Stimulated activated CD4-positive, alpha-beta T cell treated with anti-CD3 and anti-CD28 coated beads, Interleukin-15, amount 100 ng/mL, for 1 hour (primary cell): Measurements from ENCODE around the gene SEPTIN10.
"Not testable (repeated sequence)": the region's sequence is repeated elsewhere in the genome, so short reads cannot be mapped to it uniquely, and the experiment has no call there.

ENCODE experiments used
- DNase-seq, 2 donors: peaks; one replicate each; pipeline ENCODE4 v3.0.0-alpha.2; 2020; ENCODE audit warnings: low read depth in 1 of 2, low spot score in 1 of 2

SEPTIN10 gene

DNA sequence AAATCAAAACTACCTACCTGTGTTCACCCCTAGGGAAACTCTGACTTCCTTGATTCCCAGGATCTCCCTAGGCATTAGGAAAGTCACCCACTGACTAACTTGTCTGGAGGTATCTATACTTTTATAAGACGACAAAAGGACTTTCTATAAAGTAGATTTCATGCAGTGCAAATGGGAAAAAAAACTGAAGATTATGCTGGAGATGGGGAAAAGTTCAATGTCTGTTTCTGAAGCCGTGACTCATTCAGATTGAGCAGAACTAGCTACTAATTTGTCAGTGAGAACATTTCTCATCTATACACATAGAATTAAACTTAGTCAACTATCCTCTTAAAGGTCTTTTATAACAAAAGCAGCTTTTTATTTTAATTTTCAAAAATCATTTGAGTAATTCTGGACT lies 6.0 kb downstream of the SEPTIN10 start:
- DNase-seq: no peak

DNA sequence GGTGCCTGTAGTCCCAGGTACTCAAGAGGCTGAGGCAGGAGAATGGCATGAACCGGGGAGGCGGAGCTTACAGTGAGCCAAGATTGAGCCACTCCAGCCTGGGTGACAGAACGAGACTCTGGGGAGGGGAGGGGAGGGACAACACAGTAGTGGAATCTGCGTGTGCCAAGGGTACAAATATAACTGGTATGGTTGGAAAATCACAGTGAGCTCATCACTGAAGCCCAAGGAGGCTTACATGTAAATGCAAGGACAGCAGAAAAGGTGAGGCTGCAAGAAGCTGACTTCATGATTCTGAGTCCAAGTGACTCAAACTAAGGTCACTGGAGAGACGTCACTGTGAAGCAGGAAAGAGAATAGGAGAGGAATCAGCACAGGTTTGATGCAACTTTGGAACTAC lies 9.2 kb downstream of the SEPTIN10 start:
- no peak for DNase-seq

DNA sequence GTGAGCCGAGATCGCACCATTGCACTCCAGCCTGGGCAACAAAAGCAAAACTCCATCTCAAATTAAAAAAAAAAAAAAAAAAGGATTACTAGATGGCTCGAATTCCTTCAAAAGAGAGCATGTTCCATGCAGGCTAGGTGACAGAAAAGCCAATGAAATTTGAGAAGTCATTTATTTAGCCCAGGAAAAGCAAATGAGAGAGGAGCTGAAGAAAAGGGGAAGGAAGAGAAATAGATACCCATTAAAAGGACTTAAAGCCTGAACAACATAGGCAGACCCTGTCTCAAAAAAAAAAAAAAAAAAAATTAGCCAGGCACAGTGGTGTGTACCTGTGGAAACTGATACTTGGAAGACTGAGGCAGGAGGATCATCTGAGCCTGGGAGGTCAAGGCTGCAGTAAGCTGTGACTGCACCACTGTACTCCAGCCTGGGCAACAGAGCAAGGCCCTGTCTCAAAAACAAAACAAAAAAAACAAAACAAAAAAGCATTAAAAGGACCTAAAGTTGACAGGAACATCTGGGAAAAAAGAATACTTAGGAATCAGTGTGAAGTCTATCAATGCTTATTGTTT lies 11.1 kb downstream of the SEPTIN10 start:
- DNase-seq: no peak

DNA sequence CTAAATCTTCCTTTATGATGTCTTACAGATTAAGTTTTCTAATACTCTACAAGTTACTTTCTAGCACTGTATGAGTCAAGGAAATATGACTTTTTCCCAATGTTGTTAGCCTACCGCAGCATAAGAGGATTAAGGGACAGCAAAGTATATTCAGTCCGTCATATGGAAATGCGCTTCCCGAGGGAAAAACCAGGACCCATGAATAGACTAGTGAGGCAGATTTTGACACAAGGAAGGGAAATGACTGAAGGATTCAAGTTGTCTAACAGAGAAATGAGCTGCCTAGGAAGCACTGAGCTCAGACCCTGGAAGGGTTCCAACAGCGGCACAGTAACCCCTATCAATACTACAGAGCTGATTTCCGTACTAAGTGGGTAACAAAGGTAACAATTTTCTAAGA lies 12.0 kb downstream of the SEPTIN10 start:
- no peak for DNase-seq

DNA sequence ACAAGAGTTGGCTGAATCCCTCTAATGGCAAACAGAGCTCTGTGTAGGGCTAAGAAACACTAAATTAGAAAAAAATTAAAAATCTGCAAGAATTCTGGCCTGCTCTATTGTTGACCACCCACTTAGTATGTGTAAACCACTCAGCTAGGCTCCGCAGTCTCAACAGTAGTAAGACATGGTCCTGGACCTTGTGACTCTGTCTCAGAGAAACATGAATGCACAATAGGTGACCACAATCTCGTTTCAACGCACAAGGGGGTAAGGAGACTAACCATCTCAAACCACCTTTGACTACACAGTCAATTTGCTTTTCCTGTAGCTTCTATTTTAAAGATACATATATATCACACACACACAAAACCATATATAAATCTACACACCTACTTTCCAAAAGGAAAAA lies 16.5 kb downstream of the SEPTIN10 start:
- DNase-seq: no peak

DNA sequence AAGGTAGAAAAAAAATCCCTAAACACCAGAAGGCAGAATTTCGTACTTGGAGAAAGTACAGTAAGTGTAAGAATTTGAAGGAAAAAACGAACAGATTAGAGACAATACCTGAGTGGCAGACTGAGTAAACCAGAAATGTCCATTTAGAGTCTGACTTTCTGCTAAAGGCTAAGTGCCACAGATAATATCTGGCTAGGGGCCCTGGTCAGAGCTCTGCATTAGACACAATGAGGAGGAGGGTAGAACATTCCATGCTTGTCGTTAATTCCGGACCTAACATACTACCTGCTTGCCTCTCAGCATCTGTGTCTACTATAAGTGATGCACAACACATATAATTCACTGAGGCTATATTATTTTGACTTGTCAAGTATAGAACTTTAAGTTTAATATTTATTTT lies 18.1 kb downstream of the SEPTIN10 start:
- DNase-seq: no peak

DNA sequence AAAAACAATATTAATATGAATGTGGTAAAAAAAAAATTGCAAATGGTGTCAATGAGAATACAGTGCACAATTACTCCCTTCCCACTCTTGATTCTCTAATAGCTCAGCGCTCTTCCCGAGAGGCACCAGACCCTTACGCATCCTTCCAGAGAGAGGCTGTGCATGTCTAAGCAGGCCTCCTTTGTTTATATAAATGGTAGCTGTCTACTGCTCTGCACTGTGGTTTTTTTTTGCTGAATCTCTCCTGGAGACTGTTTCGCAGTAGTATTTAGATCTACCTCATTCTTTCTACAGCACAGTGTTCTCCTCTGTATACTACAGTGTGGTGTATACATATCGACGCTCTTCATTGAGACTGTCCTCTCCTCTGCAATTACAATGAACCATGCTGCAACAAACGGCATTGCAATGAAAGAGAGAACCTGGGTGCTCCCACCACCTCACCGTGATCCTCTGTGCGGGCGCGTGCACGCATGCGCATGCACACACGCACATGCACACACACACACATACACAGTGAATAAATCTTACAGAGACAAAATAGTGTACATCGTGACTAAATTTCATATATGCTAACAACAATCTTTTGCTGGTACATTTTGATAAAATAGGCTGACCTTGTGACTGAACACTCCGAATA lies 19.4 kb downstream of the SEPTIN10 start:
- DNase-seq: no peak

DNA sequence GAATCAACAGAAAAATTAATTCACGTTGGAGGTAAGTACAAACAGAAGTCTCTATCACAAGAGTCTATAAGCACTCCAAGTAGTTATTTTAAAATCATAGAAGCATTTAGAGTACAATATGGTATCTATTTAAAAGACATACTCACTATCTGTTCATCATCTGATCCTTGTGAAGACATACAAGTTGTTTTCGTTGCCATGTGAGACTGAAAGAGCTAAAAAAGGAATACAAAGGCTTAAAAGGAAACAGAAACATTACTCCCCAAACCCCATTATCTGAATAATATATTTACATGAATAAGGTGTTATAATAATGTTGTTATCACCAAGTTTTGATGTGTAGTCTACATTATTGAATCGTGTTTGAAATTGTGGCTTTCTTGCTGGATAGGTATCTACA lies 20.9 kb downstream of the SEPTIN10 start:
- no peak for DNase-seq

DNA sequence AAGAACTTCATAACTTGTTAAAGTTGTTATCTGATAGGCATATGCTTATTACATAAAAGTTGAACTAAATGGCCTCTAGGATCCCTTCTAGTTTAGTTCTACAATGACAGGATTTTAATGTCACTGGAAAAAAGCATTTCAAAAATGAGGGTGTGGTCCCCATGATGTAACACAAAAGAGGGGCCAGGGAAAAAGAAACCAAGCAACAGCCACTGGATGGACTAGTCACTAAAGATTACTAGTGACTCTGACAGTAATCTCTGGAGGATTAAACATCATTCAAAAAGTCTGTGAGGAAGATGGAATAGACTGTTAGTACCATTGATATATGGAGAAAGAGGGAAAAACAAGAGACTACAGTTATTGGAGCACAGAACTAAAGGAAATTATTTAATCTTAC lies 22.6 kb downstream of the SEPTIN10 start:
- no peak for DNase-seq

DNA sequence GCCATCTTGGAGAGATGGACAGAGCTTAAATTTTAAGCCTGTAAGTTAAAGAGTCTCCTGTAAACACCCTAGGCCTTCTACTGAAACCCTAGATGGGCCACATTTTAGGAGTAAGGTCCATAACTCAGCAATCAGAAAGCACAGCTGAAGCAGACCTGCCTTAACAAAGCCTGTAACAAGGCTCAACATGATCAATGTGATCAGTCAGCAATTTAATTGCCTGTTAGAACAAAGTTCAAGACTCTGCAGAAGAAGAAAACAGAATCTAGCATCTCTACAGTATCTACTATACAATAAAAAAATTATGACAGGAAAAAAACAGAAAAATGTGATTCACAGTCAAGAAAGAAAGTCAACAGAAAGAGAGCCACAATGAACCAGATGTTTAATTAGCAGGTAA lies 27.1 kb downstream of the SEPTIN10 start:
- no peak for DNase-seq

DNA sequence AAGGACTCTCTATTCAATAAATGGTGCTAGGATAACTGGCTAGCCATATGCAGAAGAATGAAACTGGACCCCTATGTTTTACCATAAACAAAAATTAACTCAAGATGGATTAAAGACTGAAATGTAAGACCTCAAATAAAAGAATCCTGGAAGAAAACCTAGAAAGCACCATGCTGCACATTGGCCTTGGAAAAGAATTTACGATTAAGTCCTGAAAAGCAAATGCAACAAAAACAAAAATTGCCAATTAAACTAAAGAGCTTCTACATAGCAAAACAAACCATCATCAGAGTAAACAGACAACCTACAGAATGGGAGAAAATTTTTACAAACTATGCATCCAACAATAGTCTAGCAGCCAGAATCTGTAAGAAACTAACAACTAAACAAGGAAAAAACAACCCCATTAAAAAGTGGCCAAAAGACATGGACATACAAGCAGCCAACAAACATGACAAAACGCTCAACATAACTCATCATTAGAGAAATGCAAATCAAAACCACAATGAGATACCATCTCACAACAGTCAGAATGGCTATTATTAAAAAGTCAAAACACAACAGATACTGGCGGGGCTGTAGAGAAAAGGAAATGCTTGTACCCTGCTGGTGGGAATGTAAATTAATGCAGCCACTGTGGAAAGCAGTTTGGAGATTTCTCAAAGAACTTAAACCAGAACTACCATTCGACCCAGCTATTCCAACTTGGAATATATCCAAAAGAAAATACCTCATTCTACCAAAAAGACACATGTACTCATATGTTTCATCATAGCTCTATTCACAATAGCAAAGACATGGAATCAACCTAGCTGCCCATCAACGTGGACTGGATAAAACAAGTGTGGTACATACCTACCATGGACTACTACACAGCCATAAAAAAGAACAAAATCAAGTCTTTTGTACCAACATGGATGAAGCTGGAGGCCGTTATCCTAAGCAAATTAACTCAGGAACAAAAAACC lies 30.6 kb downstream of the SEPTIN10 start:
- DNase-seq: no peak

DNA sequence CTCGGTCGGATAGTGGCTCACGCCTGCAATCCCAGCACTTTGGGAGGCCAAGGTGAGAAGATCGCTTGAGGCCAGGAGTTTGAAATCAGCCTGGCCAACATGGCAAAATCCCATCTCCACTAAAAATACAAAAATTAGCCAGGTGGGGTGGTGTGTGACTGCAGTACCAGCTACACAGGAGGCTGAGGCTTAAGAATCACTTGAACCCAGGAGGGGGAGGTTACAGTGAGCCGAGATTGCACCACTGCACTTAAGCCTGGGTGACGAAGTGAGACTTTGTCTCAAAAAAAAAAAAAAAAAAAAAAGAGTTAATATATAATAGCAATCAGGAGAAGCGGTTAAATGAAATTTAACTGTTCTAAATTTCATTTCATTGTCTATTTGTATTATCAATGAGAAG lies 36.1 kb downstream of the SEPTIN10 start:
- DNase-seq: not testable (repeated sequence)

DNA sequence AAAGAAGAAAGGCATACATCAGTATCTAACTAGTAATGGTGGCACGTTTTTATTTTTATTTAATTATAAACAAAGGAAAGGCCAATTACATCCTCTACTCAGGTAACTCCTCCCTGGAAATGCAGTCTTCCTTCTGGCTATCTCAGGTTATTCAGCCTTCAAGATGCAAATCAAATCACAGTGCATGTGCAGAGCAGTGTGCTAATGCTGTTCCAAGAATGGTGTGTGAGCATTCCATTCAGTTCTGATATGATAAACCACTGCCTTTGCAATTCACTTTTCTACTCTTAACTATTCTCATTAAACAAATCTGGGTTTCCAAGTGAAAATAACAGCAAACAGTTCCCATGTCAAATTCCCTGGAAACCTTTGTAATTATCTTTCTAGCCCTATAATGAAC lies 38.4 kb downstream of the SEPTIN10 start:
- no peak for DNase-seq

DNA sequence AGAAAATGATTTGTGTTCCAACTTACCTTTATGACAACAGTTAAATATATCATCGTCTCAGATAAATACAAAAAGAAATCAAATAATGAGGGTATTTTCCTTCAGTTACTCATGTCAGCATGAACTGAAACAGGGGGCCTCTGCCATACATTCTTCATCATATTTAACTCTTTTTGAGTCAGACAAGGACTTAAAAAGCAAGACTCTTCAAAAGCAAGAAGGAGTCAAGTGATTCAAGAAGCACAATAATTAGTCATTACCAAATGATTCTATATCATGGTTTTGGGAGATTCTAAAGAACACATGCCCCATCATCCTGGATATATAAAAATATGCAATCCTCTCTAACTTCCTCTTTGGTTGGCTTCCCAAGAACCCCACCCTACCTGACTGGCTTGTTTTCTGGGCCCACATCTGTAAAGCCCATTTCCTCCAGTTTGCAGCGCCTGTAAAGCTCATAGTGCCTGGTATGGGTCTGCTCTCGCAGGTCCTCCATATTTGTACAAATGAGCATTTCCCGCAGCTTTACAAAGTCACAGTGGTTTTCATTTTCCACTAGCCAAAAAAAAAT lies 49.7 kb downstream of the SEPTIN10 start:
- no peak for DNase-seq

DNA sequence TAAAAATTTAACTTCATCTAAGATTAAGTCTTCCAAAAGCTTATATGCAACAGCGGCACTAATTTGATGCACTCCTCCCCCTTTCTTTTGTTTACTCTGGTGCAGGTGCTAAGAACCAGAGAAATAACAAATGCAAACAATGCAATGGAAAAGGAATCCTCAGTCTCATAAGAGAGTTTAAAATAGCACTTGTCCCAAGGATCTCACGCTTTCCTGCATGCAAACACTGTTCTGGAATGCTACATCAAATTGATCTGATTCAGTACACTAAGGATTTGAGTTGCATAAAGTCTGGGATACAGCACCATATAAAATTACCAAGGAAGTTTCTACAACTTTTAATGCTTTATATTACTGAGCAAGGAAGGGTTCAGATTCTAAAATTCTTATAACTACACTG lies 50.5 kb downstream of the SEPTIN10 start:
- no peak for DNase-seq

DNA sequence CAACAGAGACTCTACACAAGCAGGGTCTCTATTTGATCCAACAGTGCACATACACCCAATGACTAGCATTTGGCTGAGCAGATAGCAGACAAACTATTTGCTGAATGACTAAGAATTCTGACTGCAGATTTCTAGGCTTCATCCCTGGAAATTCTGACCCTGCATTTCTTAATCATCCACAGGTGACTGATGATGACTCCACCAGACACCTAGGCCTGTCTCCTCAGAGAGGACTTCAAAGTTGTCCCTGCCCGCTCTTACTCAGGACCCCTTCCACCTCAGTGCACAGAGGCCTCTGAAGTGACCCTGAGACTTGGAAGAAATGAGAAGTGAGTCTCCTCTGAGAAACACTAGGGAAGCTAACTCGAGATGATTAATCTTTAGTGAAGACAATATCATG lies 51.3 kb downstream of the SEPTIN10 start:
- no peak for DNase-seq

DNA sequence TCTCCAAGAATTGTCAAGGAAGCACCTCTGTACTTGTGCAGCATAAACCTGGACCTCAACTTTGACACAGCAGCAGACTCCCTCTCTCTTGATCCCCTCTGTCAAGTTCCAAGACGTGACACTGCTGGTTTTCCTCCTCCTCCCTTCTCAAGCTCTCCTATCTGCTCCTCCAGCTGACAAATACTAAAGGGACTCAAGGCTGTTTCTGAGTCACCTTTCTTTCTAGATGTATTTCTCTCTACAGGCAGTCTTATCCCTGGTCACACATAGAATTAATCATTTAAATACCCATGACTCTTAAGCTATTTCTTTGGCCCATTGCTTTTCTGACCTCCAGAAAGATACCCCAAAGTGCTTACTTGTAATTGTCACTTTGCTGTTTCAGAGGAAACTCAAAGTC lies 53.5 kb downstream of the SEPTIN10 start:
- no peak for DNase-seq

DNA sequence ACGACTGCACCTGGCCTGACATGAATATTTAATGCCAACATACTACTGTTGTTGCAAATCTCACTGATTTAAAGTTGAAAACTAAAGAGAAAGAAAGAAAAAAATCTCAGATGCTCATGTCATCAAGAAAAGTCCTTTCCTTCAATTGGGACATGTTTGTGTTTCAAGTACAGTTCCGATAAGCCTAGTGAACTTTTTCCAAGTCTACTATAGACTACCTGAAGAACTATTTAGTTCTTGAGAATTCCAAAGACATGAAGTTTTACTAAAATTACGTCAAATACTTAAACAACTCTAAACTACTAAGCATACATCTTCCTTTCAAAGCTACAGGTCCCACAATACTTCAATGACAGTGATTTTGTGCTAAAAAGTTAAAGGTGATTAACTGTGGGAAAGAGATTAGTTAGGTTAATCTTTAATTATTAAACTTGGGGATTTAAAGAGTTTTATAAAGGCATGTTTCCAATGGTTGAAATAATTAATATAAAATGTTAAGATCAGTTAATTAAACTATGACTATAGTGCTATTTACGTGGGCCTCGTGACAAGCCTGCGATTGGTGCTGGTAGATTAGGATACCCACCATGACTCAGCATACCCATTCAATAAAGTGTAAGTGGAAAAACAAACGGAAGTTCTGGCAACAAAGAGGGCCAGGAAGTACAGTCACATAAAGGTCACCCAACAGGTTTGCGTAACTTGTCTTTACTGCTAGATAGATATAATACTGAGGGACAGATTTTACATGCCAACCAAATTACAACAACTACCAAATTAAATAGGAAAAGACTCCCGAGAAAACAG lies 55.5 kb downstream of the SEPTIN10 start:
- DNase-seq: no peak

DNA sequence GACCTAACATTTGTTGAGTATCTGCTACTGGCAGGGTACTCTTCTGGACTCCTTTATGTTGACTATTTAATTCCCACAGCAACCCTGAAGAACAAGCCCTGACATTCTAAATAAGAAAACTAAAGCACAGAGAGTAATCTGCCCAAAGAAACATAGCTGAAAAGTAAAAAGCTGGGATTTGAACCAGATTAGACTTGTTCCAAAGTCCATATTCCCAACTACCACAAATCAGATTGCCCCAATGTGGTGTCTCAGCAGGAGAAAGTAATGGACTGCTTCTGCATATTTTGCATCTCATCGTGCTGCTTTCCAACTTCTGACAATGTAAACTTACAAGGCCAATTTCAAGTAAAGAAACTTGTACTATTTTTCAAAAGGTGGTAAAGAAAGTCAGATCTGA lies 56.5 kb downstream of the SEPTIN10 start:
- no peak for DNase-seq

DNA sequence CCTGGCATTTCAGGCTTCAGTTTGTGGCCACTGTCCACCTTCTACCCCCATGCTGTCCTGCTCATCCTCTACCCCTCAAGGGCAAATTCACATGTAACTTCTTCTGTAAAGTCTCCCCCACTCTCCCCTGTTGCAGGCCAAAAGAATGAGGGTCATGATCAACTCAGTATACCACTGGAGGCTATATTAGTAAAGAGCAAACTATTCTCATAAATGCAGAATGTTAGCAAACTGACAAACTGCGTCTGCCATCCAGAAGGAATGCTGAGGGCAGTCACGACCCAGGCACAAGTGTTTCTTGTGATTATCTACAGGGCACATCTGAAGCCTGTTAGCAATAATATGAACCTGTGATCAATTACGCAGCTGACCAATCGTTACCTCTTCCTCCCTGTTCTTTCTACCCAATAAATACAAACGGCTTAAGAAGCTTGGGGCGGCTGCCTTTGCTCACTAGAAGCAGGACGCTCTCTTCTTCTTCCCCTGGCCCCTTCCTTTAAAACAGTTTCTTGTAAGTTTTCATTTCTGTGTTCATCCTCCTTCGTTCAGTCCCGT lies 58.3 kb downstream of the SEPTIN10 start:
- no peak for DNase-seq

DNA sequence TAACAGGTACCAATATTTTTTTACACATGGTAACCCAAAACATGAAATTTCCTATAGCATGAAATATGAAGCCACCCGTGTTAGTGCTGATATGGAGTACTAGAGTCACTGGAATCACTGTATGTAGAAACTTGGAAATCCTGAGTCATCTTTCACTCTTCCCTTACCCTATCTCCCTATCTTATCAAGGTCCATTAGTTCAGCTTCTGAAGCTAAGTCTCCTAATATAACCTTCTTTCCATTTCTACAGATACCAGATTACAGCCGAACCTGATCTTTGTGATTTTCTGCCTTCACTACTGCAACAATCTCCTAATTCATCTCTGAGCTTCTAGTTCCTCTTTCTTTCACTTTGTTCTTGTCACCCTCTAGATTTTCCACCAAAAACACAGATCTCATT lies 59.0 kb downstream of the SEPTIN10 start:
- DNase-seq: no peak
